ENCODE results near the gene MRPL41. TPM values are rescaled to one million over a fixed set of nuclear protein-coding genes. Genes with fewer than 3 reads are reported as not detected.
A peak's percentile ranks its signal among the peaks of the same experiment; 100 is the strongest.

Gene MRPL41
- 48.9 and 54.0 TPM in 2 replicates for total RNA-seq (2016; rRNA removed; fragmentation: Illumina TruSeq; extraction: Trizol)
- total RNA-seq (2016; cell fraction: cytosol; rRNA removed; fragmentation: Illumina TruSeq; extraction: Trizol; ENCODE audit: low read depth) = 48.5 and 55.5 TPM in 2 replicates
- 53.0 and 54.1 TPM in 2 replicates for total RNA-seq (2016; cell fraction: insoluble cytoplasmic fraction; rRNA removed; fragmentation: Illumina TruSeq; extraction: Trizol)
- total RNA-seq (2016; cell fraction: membrane; rRNA removed; fragmentation: Illumina TruSeq; extraction: Trizol) = 49.2 and 61.1 TPM in 2 replicates
- total RNA-seq (2016; cell fraction: nucleus; rRNA removed; fragmentation: Illumina TruSeq; extraction: Trizol) = 19.0 and 19.6 TPM in 2 replicates
- polyA plus RNA-seq (2011; rRNA removed) = 20.9 and 23.4 TPM in 2 replicates
- polyA plus RNA-seq (2011; cell fraction: cytosol; rRNA removed) = 18.5 and 46.9 TPM in 2 replicates
- 23.0 and 28.2 TPM in 2 replicates for polyA plus RNA-seq (2011; cell fraction: nucleus; rRNA removed)
- 15.6 and 26.9 TPM in 2 replicates for polyA plus RNA-seq (2012)
- 54.8 and 61.0 TPM in 2 replicates for polyA plus RNA-seq (2016; cell fraction: cytosol; fragmentation: Illumina TruSeq; extraction: Trizol; ENCODE audit: low read depth)
- 43.5 and 50.2 TPM in 2 replicates for polyA plus RNA-seq (2016; cell fraction: insoluble cytoplasmic fraction; fragmentation: Illumina TruSeq; extraction: Trizol; ENCODE audit: low read depth)
- 42.3 and 46.2 TPM in 2 replicates for polyA plus RNA-seq (2016; cell fraction: membrane; fragmentation: Illumina TruSeq; extraction: Trizol; ENCODE audit: low read depth)
- 35.6 and 38.1 TPM in 2 replicates for polyA plus RNA-seq (2016; cell fraction: nucleus; fragmentation: Illumina TruSeq; extraction: Trizol; ENCODE audit: insufficient read depth, low read depth)
- polyA minus RNA-seq (2011; rRNA and poly(A)+ RNA removed; ENCODE audit: low replicate concordance) = 6.4 and 7.1 TPM in 2 replicates
- polyA minus RNA-seq (2011; cell fraction: cytosol; rRNA and poly(A)+ RNA removed) = 8.6 and 11.1 TPM in 2 replicates
- 2.1 and 2.2 TPM in 2 replicates for polyA minus RNA-seq (2011; cell fraction: nucleus; rRNA and poly(A)+ RNA removed)
- percentile 81 among the genes with signal in this experiment for Bru-seq, nascent RNA
- percentile 94 among the genes with signal in this experiment for BruChase-seq, experiment 1, labeled RNA remaining after a 6-hour chase
- percentile 85 among the genes with signal in this experiment for BruChase-seq, experiment 2, labeled RNA remaining after a 2-hour chase
- long read RNA-seq, experiment 1, transcript MRPL41-201 (2 exons, 1,262 nt) = major isoform, 234 of 250 reads
- long read RNA-seq, experiment 1, partial matches to known transcripts = 0 of 250 reads
- long read RNA-seq, experiment 1, other reads (novel, unspliced or antisense) = 16 of 250 reads
- long read RNA-seq, experiment 2, transcript MRPL41-201 (2 exons, 1,262 nt) = major isoform, 183 of 229 reads
- long read RNA-seq, experiment 2, partial matches to known transcripts = 0 of 229 reads
- long read RNA-seq, experiment 2, other reads (novel, unspliced or antisense) = 46 of 229 reads

DNA sequence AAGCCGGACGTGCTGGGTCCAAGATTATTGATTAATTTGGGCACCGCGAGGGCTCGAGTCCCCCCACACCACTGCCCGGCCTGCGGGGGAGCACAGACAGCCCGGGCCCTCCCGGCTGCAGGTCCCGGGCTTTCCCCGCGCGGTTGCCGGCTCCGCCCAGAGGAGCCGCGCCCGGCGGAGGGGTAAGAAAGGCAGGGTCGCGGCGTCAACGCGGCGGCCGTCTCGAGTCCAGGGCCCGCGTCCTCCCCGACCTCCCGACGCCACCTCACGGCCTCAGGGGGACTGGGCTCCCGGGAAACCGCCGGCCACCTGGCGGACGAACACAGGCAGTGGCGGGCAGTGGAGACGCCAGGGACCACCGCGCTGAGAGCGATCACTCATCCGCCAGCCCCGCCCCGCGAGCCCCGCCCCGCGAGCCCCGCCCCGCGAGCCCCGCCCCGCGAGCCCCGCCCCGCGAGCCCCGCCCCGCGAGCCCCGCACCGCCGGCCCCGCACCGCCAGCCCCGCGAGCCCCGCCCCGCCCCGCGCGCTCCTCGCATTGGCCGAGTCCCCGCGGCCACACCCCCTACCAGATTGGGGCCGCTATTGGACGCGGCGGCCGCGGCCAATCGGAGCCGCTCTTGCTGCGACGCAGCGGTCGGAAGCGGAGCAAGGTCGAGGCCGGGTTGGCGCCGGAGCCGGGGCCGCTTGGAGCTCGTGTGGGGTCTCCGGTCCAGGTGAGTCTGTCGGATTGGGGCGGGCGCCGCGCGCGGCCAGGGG lies at the start of gene MRPL41:
MRPL41 (plus strand) TSS at position 616 of the 758 bp plus-strand sequence. CDS start 203 bp downstream, outside the sequence.
- FAIRE-seq = no peak
- CTCF ChIA-PET (ENCODE audit: low intra/inter-chr PET ratio, low total read pairs) = no interaction called here
- no peak for TF ChIP-seq ARID2 (CRISPR knock-in tag; IDR thresholded peaks at IDR 0.05; ENCODE audit: borderline replicate concordance)
- TF ChIP-seq SKIL (CRISPR knock-in tag; IDR thresholded peaks at IDR 0.05; ENCODE audit: borderline replicate concordance) = no peak
- no peak for TF ChIP-seq AHR (CRISPR knock-in tag; IDR thresholded peaks at IDR 0.05)
- TF ChIP-seq, protein P1, sequence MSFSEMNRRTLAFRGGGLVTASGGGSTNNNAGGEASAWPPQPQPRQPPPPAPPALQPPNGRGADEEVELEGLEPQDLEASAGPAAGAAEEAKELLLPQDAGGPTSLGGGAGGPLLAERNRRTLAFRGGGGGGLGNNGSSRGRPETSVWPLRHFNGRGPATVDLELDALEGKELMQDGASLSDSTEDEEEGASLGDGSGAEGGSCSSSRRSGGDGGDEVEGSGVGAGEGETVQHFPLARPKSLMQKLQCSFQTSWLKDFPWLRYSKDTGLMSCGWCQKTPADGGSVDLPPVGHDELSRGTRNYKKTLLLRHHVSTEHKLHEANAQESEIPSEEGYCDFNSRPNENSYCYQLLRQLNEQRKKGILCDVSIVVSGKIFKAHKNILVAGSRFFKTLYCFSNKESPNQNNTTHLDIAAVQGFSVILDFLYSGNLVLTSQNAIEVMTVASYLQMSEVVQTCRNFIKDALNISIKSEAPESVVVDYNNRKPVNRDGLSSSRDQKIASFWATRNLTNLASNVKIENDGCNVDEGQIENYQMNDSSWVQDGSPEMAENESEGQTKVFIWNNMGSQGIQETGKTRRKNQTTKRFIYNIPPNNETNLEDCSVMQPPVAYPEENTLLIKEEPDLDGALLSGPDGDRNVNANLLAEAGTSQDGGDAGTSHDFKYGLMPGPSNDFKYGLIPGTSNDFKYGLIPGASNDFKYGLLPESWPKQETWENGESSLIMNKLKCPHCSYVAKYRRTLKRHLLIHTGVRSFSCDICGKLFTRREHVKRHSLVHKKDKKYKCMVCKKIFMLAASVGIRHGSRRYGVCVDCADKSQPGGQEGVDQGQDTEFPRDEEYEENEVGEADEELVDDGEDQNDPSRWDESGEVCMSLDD (CRISPR knock-in tag; IDR thresholded peaks at IDR 0.05; ENCODE audit: borderline replicate concordance) = peak; percentile 45; the same call in 1 of the 2 replicates
- no peak for TF ChIP-seq KLF13 (CRISPR knock-in tag; IDR thresholded peaks at IDR 0.05)
- TF ChIP-seq ZNF326 (CRISPR knock-in tag; IDR thresholded peaks at IDR 0.05; ENCODE audit: borderline replicate concordance) = no peak

More for the DNA sequence above, at the start of gene MRPL41:
- H3K4me3 ChIP-seq (replicated peaks in 1 of 3; ENCODE audit: insufficient read depth in 1 of 3, low read depth in 2 of 3, low read length in 3 of 3) = peak within 1 kb of the TSS; percentile 82 to 88 (median 84)
- peaks cover 2% of the 10 kb centered on the region for H3K79me2 ChIP-seq (ENCODE audit: insufficient read depth, low read length)
- H3K36me3 ChIP-seq (replicated peaks in 1 of 2; ENCODE audit: control insufficient read depth in 1 of 2, insufficient read depth in 2 of 2, low read length in 2 of 2) = peaks cover 8 to 20% of the 10 kb centered on the region in 2 experiments
- peak within 1 kb of the TSS; percentile 91 for H3K27ac ChIP-seq (ENCODE audit: extremely low read length, insufficient read depth, low read length)
- peak within 1 kb of the TSS; percentile 97 for H3K4me2 ChIP-seq (ENCODE audit: low read depth, low read length)
- in situ Hi-C loops (cut with HindIII; ENCODE audit: extremely low pct_ligation_motif_present, low pct_unique_long_range_greater_than_20kb) = no loop called here
- peak; percentile 84 for ATAC-seq
- intact Hi-C loops (cut with micrococcal nuclease; ENCODE audit: unreplicated experiment) = no loop called here
- POLR2A ChIA-PET = interaction anchor here (0.7 to 1.4 kb wide), 7 partner anchors 16 to 138 kb away, joined by 3 to 10 read pairs (median 4); partner anchors contain the start of genes ARRDC1, DPH7, EXD3 and NOXA1
- peak; percentile 84 for DNase-seq (ENCODE audit: low spot score)
- BruUV-seq (replicated peaks) = no TSS peak
- H3K9ac ChIP-seq (ENCODE audit: insufficient read depth, low read depth, low read length) = peak within 1 kb of the TSS; percentile 87
- peaks cover 3% of the 10 kb centered on the region; the same call in 1 of the 2 replicates for H3K9me3 ChIP-seq (ENCODE audit: low read length)
- peaks cover 4% of the 10 kb centered on the region; the same call in 1 of the 2 replicates for H4K20me1 ChIP-seq (ENCODE audit: insufficient read depth, low read length)
- H3K27me3 ChIP-seq (ENCODE audit: control insufficient read depth in 1 of 2, insufficient read depth in 2 of 2, low read length in 2 of 2) = no peaks in the 10 kb centered on the region
- WGBS (ENCODE audit: low lambda C conversion rate) = 4% methylated on average over 15 of the region's 106 CpGs
- H2AFZ ChIP-seq (ENCODE audit: low read length) = no peak within 1 kb of the TSS
- peaks cover 23% of the 10 kb centered on the region for H3K4me1 ChIP-seq (ENCODE audit: insufficient read depth, low read length)

Data from HepG2 (cell line).